A673 (cell line): ENCODE data around the gene SUSD1. TPM values are rescaled to one million over a fixed set of nuclear protein-coding genes. Genes with fewer than 3 reads are reported as not detected.

Experiments
- BruUV-seq: library from RNA; stranded (reverse); fragments of 400-500 nt; replicated peaks from 2 replicates; lab custom pipeline; 2021; lab: Mats Ljungman, UMichigan
- CTCF ChIA-PET: fragments of 300-600 bp; sonication (Branson Sonifier 250); formaldehyde crosslinking; loops from one replicate; lab custom pipeline; 2022; ENCODE audit warnings: antibody characterized with exemption; lab: Charles Lee
- POLR2A ChIA-PET: fragments of 300-600 bp; sonication (Branson Sonifier 250); formaldehyde crosslinking; loops from one replicate; lab custom pipeline; 2022; ENCODE audit warnings: antibody characterized with exemption; ENCODE audit not compliant: low non-redundant PET; lab: Charles Lee
- DNase-seq: peaks from one replicate; pipeline ENCODE4 v3.0.0-alpha.2; 2015; ENCODE audit warnings: low spot score
- H3K27ac ChIP-seq: fragments of 200-600 bp; sonication (generic); 2 replicates; pipeline ENCODE4 v1.5.1; 2016; ENCODE audit warnings: mixed run types, low read depth, mild to moderate bottlenecking, mixed read lengths, antibody characterized with exemption, low read length; ENCODE audit not compliant: poor library complexity, severe bottlenecking
- H3K27me3 ChIP-seq: fragments of 200-600 bp; sonication (generic); replicated peaks from 2 replicates; pipeline ENCODE4 v1.6.1; 2017; ENCODE audit warnings: mixed run types, low read depth, mild to moderate bottlenecking, mixed read lengths, antibody characterized with exemption, low read length; ENCODE audit not compliant: insufficient read depth, poor library complexity
- H3K36me3 ChIP-seq: fragments of 200-600 bp; sonication (generic); 2 replicates; pipeline ENCODE4 v1.6.1; 2016; ENCODE audit warnings: mixed run types, mild to moderate bottlenecking, mixed read lengths, antibody characterized with exemption, low read length; ENCODE audit not compliant: insufficient read depth, poor library complexity, severe bottlenecking
- H3K4me1 ChIP-seq: fragments of 200-600 bp; sonication (generic); 2 replicates; pipeline ENCODE4 v1.6.1; 2017; ENCODE audit warnings: mixed run types, mild to moderate bottlenecking, mixed read lengths, antibody characterized with exemption, low read length; ENCODE audit not compliant: insufficient read depth, poor library complexity, severe bottlenecking
- H3K4me3 ChIP-seq: fragments of 200-600 bp; sonication (generic); 2 replicates; pipeline ENCODE4 v1.5.1; 2016; ENCODE audit warnings: low read depth, mixed run types, mild to moderate bottlenecking, mixed read lengths, low read length; ENCODE audit not compliant: poor library complexity, severe bottlenecking
- H3K9me3 ChIP-seq: fragments of 200-600 bp; sonication (generic); 2 replicates; pipeline ENCODE4 v1.6.1; 2016; ENCODE audit warnings: mixed run types, low read depth, mild to moderate bottlenecking, mixed read lengths, antibody characterized with exemption, low read length; ENCODE audit not compliant: poor library complexity, severe bottlenecking
- CTCF ChIP-seq: fragments of 300-800, 200-600 bp; sonication (generic); conservative IDR thresholded peaks from 2 replicates; pipeline ENCODE4 v1.5.1; 2017; ENCODE audit warnings: low read depth, mild to moderate bottlenecking, antibody characterized with exemption, low read length, moderate library complexity, mixed read lengths
- EZH2 ChIP-seq: fragments of 200-600 bp; sonication (generic); IDR thresholded peaks from 2 replicates; pipeline ENCODE4 v1.6.1; 2017; ENCODE audit warnings: borderline replicate concordance, low read depth, mild to moderate bottlenecking, mixed read lengths, antibody characterized with exemption, low read length; ENCODE audit not compliant: poor library complexity, severe bottlenecking
- intact Hi-C: fragments of 100-400 bp; cut with micrococcal nuclease; formaldehyde crosslinking; loops from one replicate; pipeline ENCODE4 v1.10.0; 2022; ENCODE audit not compliant: unreplicated experiment
- total RNA-seq: library from RNA; stranded (reverse); gene quantifications from 2 replicates; pipeline ENCODE4 v1.2.3, GENCODE V29; 2021

SUSD1 gene
- total RNA-seq, 1 experiment from 2014 or later: 14.9 TPM

DNA sequence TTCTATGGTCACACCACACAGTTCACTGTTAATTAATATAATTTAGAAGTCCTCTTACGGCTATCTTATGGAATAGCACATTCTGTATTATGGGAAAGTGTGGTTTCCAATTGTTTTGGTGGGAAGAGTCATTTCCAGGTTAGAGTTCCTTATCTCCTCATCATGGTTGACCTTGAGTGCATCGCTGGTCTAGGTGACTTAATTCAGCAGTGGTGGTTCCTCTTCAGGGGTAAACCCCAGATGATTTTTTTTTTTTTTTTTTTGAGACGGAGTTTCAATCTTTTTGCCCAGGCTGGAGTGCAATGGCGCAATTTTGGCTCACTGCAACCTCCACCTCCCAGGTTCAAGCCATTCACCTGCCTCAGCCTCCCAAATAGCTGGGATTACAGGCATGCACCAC is 171.6 kb downstream of the SUSD1 start:
- TF ChIP-seq EZH2 (no peak), CTCF (no peak)
- Histone ChIP-seq H3K27me3 (no peaks in the 10 kb centered on the region), H3K4me1 (no peaks in the 10 kb centered on the region), H3K9me3 (no peaks in the 10 kb centered on the region), H3K4me3 (no peak overlapping the region), H3K27ac (no peak overlapping the region), H3K36me3 (no peaks in the 10 kb centered on the region)
- intact Hi-C loops: no loop called here
- no TSS peak for BruUV-seq
- CTCF ChIA-PET: no interaction called here
- POLR2A ChIA-PET: no interaction called here
- no peak for DNase-seq

DNA sequence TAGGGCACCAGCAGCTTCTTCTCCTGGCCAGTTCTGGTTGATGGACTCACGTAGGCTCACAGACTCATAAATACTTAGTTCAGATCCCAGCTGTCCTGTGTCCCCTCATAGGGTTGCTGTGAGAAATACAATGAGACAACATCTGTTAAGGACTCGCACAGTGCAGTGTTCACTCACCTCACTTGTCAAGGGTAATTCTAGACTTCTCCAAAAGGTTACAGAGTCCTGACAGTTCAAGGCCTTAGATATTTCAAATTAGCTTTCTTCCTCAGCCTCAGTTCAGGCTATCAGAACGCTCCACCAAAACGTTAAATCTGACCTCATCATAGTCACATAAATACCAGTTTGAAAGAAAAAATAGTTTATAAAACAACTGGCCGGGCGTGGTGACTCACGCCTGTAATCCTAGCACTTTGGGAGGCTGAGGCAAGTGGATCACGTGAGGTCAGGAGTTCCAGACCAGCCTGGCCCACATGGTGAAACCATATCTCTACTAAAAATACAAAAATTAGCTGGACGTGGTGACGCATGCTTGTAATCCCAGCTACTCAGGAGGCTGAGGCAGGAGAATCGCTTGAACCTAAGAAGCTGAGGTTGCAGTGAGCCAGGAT is 172.1 kb downstream of the SUSD1 start:
- POLR2A ChIA-PET: no interaction called here
- DNase-seq: no peak
- intact Hi-C loops: no loop called here

DNA sequence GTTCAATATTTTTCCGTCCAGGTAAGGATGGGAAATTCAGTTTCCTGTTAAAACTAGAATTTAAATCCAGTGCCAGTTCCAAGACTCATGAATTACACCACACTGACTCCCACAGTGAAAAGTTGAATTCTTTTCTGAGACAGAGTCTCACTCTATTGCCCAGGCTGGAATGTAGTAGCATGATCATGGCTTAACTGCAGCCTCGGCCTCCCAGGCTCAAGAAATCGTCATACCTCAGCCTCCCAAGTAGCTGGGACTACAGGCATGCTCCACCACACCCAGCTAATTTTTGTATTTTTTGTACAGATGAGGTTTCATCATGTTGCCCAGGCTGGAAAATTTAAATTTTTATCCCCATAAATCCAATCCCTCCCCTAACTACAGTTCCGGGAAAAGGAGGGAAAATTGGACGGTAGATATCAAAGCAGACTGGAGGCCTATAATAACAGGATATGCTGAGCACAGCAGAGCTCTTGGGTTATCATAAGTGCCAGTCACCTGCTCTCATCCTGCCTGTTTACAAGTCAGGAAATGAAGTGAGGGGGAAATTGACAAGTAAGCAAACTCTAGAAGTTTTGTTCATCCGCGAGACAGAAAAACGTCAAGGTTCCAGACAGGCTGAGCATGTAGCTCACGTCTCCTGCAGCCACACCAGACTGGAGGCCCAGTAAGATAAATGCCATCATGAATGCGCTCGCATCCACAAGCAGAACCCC is 172.8 kb downstream of the SUSD1 start:
- CTCF ChIA-PET: interaction anchor here (0.6 kb wide), 1 partner anchor 122 kb away, joined by 4 read pairs; no protein-coding TSS in a partner anchor
- intact Hi-C loops: no loop called here
- no TSS peak for BruUV-seq
- no peaks in the 10 kb centered on the region for H3K27me3 ChIP-seq
- H3K4me3 ChIP-seq: no peak overlapping the region
- no peak for TF ChIP-seq CTCF
- no peak for TF ChIP-seq EZH2
- no peaks in the 10 kb centered on the region for H3K9me3 ChIP-seq
- H3K4me1 ChIP-seq: no peaks in the 10 kb centered on the region
- POLR2A ChIA-PET: no interaction called here
- H3K36me3 ChIP-seq: no peaks in the 10 kb centered on the region
- no peak for DNase-seq
- no peak overlapping the region for H3K27ac ChIP-seq

More for the DNA sequence above, 172.1 kb downstream of the SUSD1 start:
- CTCF ChIA-PET: no interaction called here
- no peaks in the 10 kb centered on the region for H3K27me3 ChIP-seq
- BruUV-seq: no TSS peak
- no peaks in the 10 kb centered on the region for H3K4me1 ChIP-seq
- TF ChIP-seq CTCF (no peak), EZH2 (no peak)
- no peaks in the 10 kb centered on the region for H3K36me3 ChIP-seq
- no peak overlapping the region for H3K27ac ChIP-seq
- H3K9me3 ChIP-seq: no peaks in the 10 kb centered on the region
- no peak overlapping the region for H3K4me3 ChIP-seq
